Spleen (tissue), 7 donors: ENCODE results near the gene SLC6A7.
A peak's percentile ranks its signal among the peaks of the same experiment; 100 is the strongest.

Experiments
- POLR2A ChIP-seq, 3 donors: fragments of 450-650 bp; IDR thresholded peaks; one replicate each; pipeline ENCODE4 v1.5.1; 2017; ENCODE audit warnings: antibody characterized with exemption in 3 of 3, mild to moderate bottlenecking in 1 of 3
- POLR2AphosphoS5 ChIP-seq, 3 donors: sonication (generic); formaldehyde crosslinking; IDR thresholded peaks; one replicate each; pipeline ENCODE4 v1.5.1; 2017; ENCODE audit warnings: antibody characterized with exemption in 3 of 3
- TF ChIP-seq, protein P1 (sequence below), 11 experiments: fragments of 200-600 bp in 7 of 11; fragments of 450-650 bp in 4 of 11; sonication (generic) in 4 of 11; IDR thresholded peaks in 8 of 11; conservative IDR thresholded peaks in 3 of 11; 1 replicate in 7 of 11; 2 replicates in 4 of 11; pipeline versions ENCODE4 v1.4.0 to v1.8.0; 2016 to 2021; ENCODE audit warnings: antibody characterized with exemption in 11 of 11, inconsistent platforms in 4 of 11, mild to moderate bottlenecking in 1 of 11
- donor health status: DM: no; HTN: no; CAD: no; lungs with moderate emphysema.
- donor health status: DM: no; HTN: no; CAD: no.
- donor health status: DM: no; HTN: no; CAD: no.

- TF ChIP-seq, protein P1, sequence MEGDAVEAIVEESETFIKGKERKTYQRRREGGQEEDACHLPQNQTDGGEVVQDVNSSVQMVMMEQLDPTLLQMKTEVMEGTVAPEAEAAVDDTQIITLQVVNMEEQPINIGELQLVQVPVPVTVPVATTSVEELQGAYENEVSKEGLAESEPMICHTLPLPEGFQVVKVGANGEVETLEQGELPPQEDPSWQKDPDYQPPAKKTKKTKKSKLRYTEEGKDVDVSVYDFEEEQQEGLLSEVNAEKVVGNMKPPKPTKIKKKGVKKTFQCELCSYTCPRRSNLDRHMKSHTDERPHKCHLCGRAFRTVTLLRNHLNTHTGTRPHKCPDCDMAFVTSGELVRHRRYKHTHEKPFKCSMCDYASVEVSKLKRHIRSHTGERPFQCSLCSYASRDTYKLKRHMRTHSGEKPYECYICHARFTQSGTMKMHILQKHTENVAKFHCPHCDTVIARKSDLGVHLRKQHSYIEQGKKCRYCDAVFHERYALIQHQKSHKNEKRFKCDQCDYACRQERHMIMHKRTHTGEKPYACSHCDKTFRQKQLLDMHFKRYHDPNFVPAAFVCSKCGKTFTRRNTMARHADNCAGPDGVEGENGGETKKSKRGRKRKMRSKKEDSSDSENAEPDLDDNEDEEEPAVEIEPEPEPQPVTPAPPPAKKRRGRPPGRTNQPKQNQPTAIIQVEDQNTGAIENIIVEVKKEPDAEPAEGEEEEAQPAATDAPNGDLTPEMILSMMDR (IDR thresholded peaks at IDR 0.05 in 8 of 11, conservative IDR thresholded peaks at IDR 0.05 in 3 of 11): no peak
- TF ChIP-seq POLR2A (IDR thresholded peaks at IDR 0.05) (no peak), POLR2AphosphoS5 (IDR thresholded peaks at IDR 0.05) (peak in 2 of 3 donors; percentile 34 to 61)
Observed at GRCh38 chr5:150140830-150141229, 49.0 kb upstream of the SLC6A7 start.
